ENCODE data around the gene MBNL1.

- TF ChIP-seq POLR2AphosphoS5 (IDR thresholded peaks at IDR 0.05; ENCODE audit: insufficient read depth, low read depth, low read length) (no peak), CTCF (IDR thresholded peaks at IDR 0.05; ENCODE audit: extremely low read depth in 1 of 2, insufficient read depth in 1 of 2, low read depth in 1 of 2, low read length in 2 of 2) (no peak), POLR2A (IDR thresholded peaks at IDR 0.05; ENCODE audit: low read depth, low read length) (no peak), EZH2 (IDR thresholded peaks at IDR 0.05; ENCODE audit: borderline replicate concordance, low read depth, low read length, severe bottlenecking) (no peak), JUN (IDR thresholded peaks at IDR 0.05; ENCODE audit: borderline replicate concordance, insufficient read depth, insufficient read length, low read depth) (no peak), MYC (IDR thresholded peaks at IDR 0.05; ENCODE audit: low read depth, low read length) (no peak), MAX (IDR thresholded peaks at IDR 0.05; ENCODE audit: insufficient read depth, insufficient read length) (no peak)
These were observed 190.8 kb downstream of the MBNL1 start for GRCh38 chr3:152459572-152459971.
